Naive B cell (primary cell): ENCODE measurements around the gene FCHO1. TPM values are rescaled to one million over a fixed set of nuclear protein-coding genes. Genes with fewer than 3 reads are reported as not detected.
"Not testable (repeated sequence)": the region's sequence is repeated elsewhere in the genome, so short reads cannot be mapped to it uniquely, and the experiment has no call there.

Source experiments
- ATAC-seq, 2 donors: fragments of 150-1000 bp; cut with Tn5 transposase; 2 replicates each; pipeline ENCODE4 v1.10.0; 2021; ENCODE audit warnings: low read depth in 2 of 2, mild to moderate bottlenecking in 2 of 2, moderate library complexity in 2 of 2
- DNase-seq: peaks from one replicate; pipeline ENCODE4 v3.0.0; 2022
- H3K27ac Mint-ChIP-seq, 6 donors: one replicate each; pipeline ENCODE4 v1.8.0; 2020 to 2022; ENCODE audit warnings: mild to moderate bottlenecking in 6 of 6, mixed read lengths in 6 of 6, moderate library complexity in 5 of 6, inconsistent platforms in 2 of 6
- H3K27me3 Mint-ChIP-seq, 3 donors: one replicate each; pipeline ENCODE4 v1.8.0; 2021 to 2022; ENCODE audit warnings: mixed read lengths in 3 of 3, mild to moderate bottlenecking in 1 of 3
- H3K36me3 Mint-ChIP-seq, 2 donors: one replicate each; pipeline ENCODE4 v1.8.0; 2020 to 2022; ENCODE audit warnings: mixed read lengths in 2 of 2, inconsistent platforms in 1 of 2, mild to moderate bottlenecking in 1 of 2
- H3K4me1 Mint-ChIP-seq, 3 donors: one replicate each; pipeline ENCODE4 v1.8.0; 2020 to 2022; ENCODE audit warnings: mixed read lengths in 3 of 3, inconsistent platforms in 1 of 3, mild to moderate bottlenecking in 1 of 3, moderate library complexity in 1 of 3
- H3K4me3 Mint-ChIP-seq, 8 donors: one replicate each; pipeline ENCODE4 v1.8.0; 2020 to 2022; ENCODE audit warnings: mild to moderate bottlenecking in 8 of 8, mixed read lengths in 8 of 8, moderate library complexity in 8 of 8, inconsistent platforms in 2 of 8
- H3K9me3 Mint-ChIP-seq, 7 donors: one replicate each; pipeline ENCODE4 v1.8.0; 2020 to 2022; ENCODE audit warnings: mixed read lengths in 7 of 7, mild to moderate bottlenecking in 5 of 7, inconsistent platforms in 2 of 7, moderate library complexity in 1 of 7
- polyA plus RNA-seq, 6 donors: library from polyadenylated mRNA; unstranded; fragments of 300-500 nt; fragmentation: Illumina TruSeq; gene quantifications; one replicate each; pipeline ENCODE4 v1.2.3, GENCODE V29; 2021; ENCODE audit warnings: low read depth in 6 of 6

FCHO1 gene
- polyA plus RNA-seq, 6 donors from 2014 or later: 10.1 to 52.1 (median 25.2) TPM

DNA sequence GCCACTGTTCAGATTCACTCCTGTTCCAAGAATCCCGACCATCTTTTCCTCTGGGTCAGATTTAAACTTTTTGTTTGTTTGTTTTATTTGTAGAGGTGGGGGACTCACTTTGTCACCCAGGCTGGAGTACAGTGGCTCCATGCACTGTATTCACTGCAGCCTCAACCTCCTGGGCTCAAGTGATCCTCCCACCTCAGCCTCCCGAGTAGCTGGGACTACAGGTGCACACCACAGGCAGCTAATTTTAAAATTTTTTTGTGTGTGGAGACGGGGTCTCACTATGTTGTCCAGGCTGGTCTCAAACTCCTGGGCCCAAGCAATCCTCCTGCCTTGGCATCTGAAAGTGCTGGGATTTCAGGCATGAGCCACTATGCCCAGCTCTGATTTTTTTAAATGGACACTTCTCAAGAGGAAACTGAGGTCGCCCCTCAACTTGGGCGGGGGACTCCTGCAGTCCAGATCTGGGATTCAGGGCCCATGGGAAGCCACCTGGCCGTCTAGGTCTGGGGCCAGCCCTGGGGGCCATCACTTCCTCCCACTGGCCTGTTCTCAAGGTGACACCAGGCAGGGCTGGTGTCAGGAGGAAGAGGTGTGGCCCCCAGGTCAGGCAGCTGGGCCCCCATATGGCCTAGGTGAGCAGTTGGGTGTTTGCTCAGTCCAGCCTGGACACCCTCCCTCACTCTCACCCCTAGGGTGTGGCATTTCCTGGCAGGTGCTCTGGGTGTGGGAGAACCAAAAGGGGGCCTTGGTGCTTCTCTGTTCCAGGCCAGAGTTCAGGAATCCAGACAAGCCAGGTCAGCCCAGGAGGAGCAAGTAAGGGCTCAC is 44.9 kb downstream of the FCHO1 start:
- Mint-ChIP-seq H3K27me3 (peaks cover 11 to 39% (median 17%) of the 10 kb centered on the region in 3 donors), H3K36me3 (no peaks in the 10 kb centered on the region), H3K27ac (peak overlapping the region in 2 of 6 donors; percentile 29 to 59), H3K9me3 (no peaks in the 10 kb centered on the region), H3K4me3 (peak overlapping the region in 2 of 8 donors; percentile 47 to 85), H3K4me1 (peaks cover 19 to 33% (median 26%) of the 10 kb centered on the region in 3 donors)
- DNase-seq: no peak
- no peak for ATAC-seq

DNA sequence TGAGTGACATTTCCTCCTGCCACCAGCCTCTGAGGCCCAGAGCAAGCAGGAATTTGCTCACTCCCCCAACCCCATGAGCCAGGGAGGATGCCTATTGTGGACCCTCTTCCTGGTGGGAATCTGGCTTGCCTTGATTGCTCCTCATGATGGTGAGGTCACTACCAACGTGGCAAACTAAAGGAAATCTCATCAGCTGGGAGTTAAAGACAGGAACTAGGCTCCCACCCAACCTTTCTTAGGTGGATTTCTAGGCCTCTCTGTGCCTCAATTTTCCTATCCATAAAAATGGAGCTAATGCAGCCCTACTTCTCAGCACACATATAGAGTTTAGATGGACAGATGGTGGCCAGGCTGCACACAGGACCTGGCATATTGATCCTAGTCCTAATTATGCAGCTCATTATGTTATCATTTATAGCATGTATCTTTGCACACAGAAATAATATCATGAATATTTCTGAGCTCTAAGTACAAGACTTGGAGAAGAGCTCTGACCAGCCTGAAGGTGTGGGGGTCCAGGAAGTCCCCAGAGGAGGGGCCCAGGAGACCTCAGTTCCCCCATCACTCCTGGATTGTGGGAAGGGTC is 45.7 kb downstream of the FCHO1 start:
- H3K4me1 Mint-ChIP-seq: peaks cover 13 to 26% (median 19%) of the 10 kb centered on the region in 3 donors
- no peak overlapping the region for H3K4me3 Mint-ChIP-seq
- H3K27ac Mint-ChIP-seq: no peak overlapping the region
- ATAC-seq (no peak), DNase-seq (no peak)
- H3K36me3 Mint-ChIP-seq: no peaks in the 10 kb centered on the region
- peaks cover 11 to 39% (median 18%) of the 10 kb centered on the region in 3 donors for H3K27me3 Mint-ChIP-seq
- H3K9me3 Mint-ChIP-seq: no peaks in the 10 kb centered on the region

DNA sequence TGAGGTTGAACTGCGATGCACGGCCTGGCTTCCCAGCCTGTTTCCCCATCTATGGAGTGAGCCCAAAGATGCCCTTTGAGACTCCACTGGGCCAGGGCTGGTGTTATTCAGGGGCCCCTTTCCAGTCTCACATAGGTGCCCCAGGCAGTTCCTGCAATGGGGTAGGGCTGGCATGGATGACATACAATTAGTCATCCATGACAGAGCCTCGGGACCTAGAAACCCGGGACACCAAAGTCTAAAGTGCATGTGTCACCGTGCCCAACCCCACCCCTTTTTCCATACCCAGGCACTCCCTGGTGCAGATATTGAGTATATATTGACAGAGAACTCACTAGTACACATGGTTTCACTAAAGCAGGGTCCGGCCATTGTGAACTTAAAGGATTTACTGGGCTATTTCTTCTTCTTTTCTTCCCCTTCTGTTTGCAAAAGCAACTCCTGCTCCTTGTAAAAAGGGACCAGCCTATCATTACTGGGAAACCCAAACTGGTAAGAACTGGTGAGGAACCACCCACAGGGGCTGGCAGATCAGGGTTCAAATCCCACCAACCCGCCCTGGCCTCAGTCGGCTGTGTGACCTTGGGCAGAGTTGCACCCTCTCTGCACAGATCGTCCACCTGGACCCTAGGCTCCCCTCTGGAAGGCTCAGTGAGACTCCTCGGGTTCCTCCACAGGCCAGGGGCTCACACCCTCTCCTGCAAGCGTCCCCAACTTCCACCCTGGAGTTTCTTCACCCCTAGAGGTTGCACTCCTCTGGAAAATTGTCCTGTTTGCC is 46.3 kb downstream of the FCHO1 start:
- H3K27me3 Mint-ChIP-seq: peaks cover 11 to 44% (median 24%) of the 10 kb centered on the region in 3 donors
- no peaks in the 10 kb centered on the region for H3K9me3 Mint-ChIP-seq
- peaks cover 17 to 30% (median 25%) of the 10 kb centered on the region in 3 donors for H3K4me1 Mint-ChIP-seq
- DNase-seq (no peak), ATAC-seq (no peak)
- no peaks in the 10 kb centered on the region for H3K36me3 Mint-ChIP-seq
- H3K4me3 Mint-ChIP-seq: no peak overlapping the region
- no peak overlapping the region for H3K27ac Mint-ChIP-seq

DNA sequence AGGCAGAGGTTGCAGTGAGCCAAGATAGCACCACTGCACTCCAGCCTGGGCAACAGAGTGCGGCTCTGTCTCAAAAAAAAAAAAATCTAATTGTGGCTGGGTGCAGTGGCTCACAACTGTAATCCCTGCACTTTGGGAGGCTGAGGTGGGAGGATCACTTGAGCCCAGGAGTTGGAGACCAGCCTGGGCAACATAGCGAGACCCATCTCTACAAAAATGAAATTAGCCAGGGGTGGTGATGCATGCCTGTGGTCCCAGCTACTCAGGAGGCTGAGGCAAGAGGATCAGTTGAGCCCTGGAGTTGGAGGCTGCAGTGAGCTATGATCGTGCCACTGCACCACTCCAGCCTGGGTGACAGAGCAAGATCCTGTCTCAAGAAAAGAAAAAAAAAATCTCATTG is 47.3 kb downstream of the FCHO1 start:
- H3K4me3 Mint-ChIP-seq, H3K9me3 Mint-ChIP-seq, DNase-seq, H3K36me3 Mint-ChIP-seq, ATAC-seq, H3K27ac Mint-ChIP-seq: not testable (repeated sequence)
- peaks cover 10 to 42% (median 23%) of the 10 kb centered on the region in 3 donors for H3K27me3 Mint-ChIP-seq
- peaks cover 22 to 38% (median 33%) of the 10 kb centered on the region in 3 donors for H3K4me1 Mint-ChIP-seq

GRCh38 chr19:17802137-17802858 is 51.0 kb downstream of the FCHO1 start:
- Mint-ChIP-seq H3K36me3 (no peaks in the 10 kb centered on the region), H3K9me3 (no peaks in the 10 kb centered on the region), H3K27ac (no peak overlapping the region), H3K27me3 (peaks cover 0 to 29% (median 7%) of the 10 kb centered on the region in 3 donors), H3K4me1 (peaks cover 12 to 32% (median 24%) of the 10 kb centered on the region in 3 donors), H3K4me3 (peak overlapping the region in 3 of 8 donors; percentile 32 to 55 (median 49))
- DNase-seq: no peak
- no peak for ATAC-seq

DNA sequence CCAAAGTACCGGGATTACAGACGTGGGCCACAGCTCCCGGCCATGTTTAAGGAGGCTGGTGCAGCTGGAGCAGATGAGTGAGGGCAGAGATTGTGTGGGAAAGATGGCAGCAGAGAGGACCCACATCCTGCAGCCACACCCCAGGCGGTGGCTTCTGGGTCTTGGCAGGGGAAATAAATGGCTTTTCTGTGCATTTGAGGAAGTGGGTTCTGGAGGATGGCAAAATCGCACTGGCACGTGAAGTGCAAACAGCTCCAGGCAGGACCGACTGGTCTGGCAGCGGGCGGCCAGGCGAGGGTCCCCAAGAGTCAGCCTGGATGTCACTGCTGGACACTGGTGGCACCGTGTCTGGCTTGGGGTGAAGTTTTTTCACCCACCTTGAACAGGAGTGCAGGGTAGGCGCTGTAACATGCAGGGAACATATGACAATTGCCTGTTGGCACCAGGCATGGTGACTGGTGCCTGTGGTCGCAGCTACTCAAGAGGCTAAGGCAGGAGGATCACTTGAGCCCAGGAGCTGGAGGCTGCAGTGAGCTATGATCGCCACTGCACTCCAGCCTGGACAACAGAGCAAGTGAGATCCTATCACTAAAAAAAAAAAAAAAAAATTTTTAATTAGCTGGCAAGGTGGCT is 52.1 kb downstream of the FCHO1 start:
- peak overlapping the region in 4 of 6 donors; percentile 25 to 81 (median 60) for H3K27ac Mint-ChIP-seq
- ATAC-seq (peak; percentile 79 to 87), DNase-seq (peak; percentile 36)
- H3K4me3 Mint-ChIP-seq: peak overlapping the region; percentile 15 to 78 (median 58)
- no peaks in the 10 kb centered on the region for H3K9me3 Mint-ChIP-seq
- H3K27me3 Mint-ChIP-seq: peaks cover 0 to 26% (median 13%) of the 10 kb centered on the region in 3 donors
- H3K36me3 Mint-ChIP-seq: no peaks in the 10 kb centered on the region
- peaks cover 18 to 38% (median 24%) of the 10 kb centered on the region in 3 donors for H3K4me1 Mint-ChIP-seq

DNA sequence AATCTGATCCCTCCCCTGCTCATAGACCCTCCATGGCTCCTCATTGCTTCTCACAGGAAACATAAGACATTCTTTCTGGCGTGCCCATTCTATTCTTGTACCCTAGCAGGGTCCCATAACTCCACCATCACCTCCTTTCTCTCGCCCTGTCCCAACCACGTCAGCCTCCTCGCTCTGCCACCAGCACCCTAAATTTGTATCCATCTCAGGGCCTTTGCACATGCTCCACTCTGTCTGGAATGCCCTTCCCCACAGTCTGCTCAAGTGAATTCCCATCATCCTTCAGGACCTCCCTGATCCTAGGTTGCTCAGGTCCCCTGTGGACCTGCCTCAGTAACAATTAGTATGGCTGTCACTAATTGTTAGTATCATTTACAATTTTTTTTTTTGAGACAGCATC is 54.1 kb downstream of the FCHO1 start:
- H3K36me3 Mint-ChIP-seq: no peaks in the 10 kb centered on the region

GRCh38 chr19:17806945-17807344 is 55.7 kb downstream of the FCHO1 start:
- DNase-seq (no peak), ATAC-seq (no peak)
- Mint-ChIP-seq H3K27ac (peak overlapping the region in 1 of 6 donors; percentile 24), H3K4me3 (peak overlapping the region in 1 of 8 donors; percentile 48), H3K36me3 (no peaks in the 10 kb centered on the region), H3K9me3 (no peaks in the 10 kb centered on the region), H3K27me3 (peaks cover 0 to 37% (median 14%) of the 10 kb centered on the region in 3 donors), H3K4me1 (peaks cover 18 to 39% (median 23%) of the 10 kb centered on the region in 3 donors)

More for the DNA sequence above, 54.1 kb downstream of the FCHO1 start:
- Mint-ChIP-seq H3K4me1 (peaks cover 18 to 41% (median 24%) of the 10 kb centered on the region in 3 donors), H3K27ac (peak overlapping the region in 3 of 6 donors; percentile 23 to 57 (median 30)), H3K27me3 (peaks cover 0 to 32% (median 15%) of the 10 kb centered on the region in 3 donors), H3K9me3 (no peaks in the 10 kb centered on the region), H3K4me3 (peak overlapping the region in 1 of 8 donors; percentile 19)
- ATAC-seq (no peak), DNase-seq (no peak)

DNA sequence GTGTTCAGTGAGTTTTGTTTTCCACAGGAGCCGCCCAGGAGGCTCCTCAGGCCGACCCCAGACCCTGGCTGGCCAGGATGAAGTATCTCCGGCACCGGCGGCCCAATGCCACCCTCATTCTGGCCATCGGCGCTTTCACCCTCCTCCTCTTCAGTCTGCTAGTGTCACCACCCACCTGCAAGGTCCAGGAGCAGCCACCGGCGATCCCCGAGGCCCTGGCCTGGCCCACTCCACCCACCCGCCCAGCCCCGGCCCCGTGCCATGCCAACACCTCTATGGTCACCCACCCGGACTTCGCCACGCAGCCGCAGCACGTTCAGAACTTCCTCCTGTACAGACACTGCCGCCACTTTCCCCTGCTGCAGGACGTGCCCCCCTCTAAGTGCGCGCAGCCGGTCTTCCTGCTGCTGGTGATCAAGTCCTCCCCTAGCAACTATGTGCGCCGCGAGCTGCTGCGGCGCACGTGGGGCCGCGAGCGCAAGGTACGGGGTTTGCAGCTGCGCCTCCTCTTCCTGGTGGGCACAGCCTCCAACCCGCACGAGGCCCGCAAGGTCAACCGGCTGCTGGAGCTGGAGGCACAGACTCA is 56.5 kb downstream of the FCHO1 start:
- Mint-ChIP-seq H3K27me3 (peaks cover 0 to 40% (median 8%) of the 10 kb centered on the region in 3 donors), H3K36me3 (no peaks in the 10 kb centered on the region), H3K4me3 (peak overlapping the region in 6 of 8 donors; percentile 37 to 65 (median 50)), H3K4me1 (peaks cover 12 to 30% (median 17%) of the 10 kb centered on the region in 3 donors), H3K27ac (no peak overlapping the region), H3K9me3 (no peaks in the 10 kb centered on the region)
- ATAC-seq: peak; percentile 61 to 65
- DNase-seq: no peak

GRCh38 chr19:17811103-17811502 is 59.8 kb downstream of the FCHO1 start:
- ATAC-seq (no peak), DNase-seq (no peak)
- Mint-ChIP-seq H3K4me3 (no peak overlapping the region), H3K27ac (no peak overlapping the region), H3K27me3 (peaks cover 0 to 31% (median 8%) of the 10 kb centered on the region in 3 donors), H3K4me1 (peaks cover 4 to 10% (median 6%) of the 10 kb centered on the region in 3 donors), H3K9me3 (no peaks in the 10 kb centered on the region), H3K36me3 (no peaks in the 10 kb centered on the region)

DNA sequence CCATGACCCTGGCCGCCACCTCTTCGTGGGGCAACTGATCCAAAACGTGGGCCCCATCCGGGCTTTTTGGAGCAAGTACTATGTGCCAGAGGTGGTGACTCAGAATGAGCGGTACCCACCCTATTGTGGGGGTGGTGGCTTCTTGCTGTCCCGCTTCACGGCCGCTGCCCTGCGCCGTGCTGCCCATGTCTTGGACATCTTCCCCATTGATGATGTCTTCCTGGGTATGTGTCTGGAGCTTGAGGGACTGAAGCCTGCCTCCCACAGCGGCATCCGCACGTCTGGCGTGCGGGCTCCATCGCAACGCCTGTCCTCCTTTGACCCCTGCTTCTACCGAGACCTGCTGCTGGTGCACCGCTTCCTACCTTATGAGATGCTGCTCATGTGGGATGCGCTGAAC is 60.4 kb downstream of the FCHO1 start:
- peaks cover 4 to 10% (median 6%) of the 10 kb centered on the region in 3 donors for H3K4me1 Mint-ChIP-seq
- H3K27me3 Mint-ChIP-seq: peaks cover 0 to 31% (median 8%) of the 10 kb centered on the region in 3 donors
- no peaks in the 10 kb centered on the region for H3K36me3 Mint-ChIP-seq
- no peak overlapping the region for H3K4me3 Mint-ChIP-seq
- H3K9me3 Mint-ChIP-seq: no peaks in the 10 kb centered on the region
- peak overlapping the region in 1 of 6 donors; percentile 6 for H3K27ac Mint-ChIP-seq
- DNase-seq (no peak), ATAC-seq (no peak)

- ATAC-seq: no peak
- Mint-ChIP-seq H3K4me1 (peaks cover 2 to 10% (median 6%) of the 10 kb centered on the region in 3 donors), H3K27me3 (peaks cover 0 to 30% (median 8%) of the 10 kb centered on the region in 3 donors)
Measured at GRCh38 chr19:17812099-17812498, 60.8 kb downstream of the FCHO1 start.

More at GRCh38 chr19:17812099-17812498, 60.8 kb downstream of the FCHO1 start:
- H3K27ac Mint-ChIP-seq: peak overlapping the region in 2 of 6 donors; percentile 6 to 15
- no peak overlapping the region for H3K4me3 Mint-ChIP-seq
- H3K9me3 Mint-ChIP-seq: no peaks in the 10 kb centered on the region
- no peak for DNase-seq
- H3K36me3 Mint-ChIP-seq: no peaks in the 10 kb centered on the region
